Stimulated activated naive CD4-positive, alpha-beta T cell (primary cell): ENCODE measurements around the gene PLOD3.
A peak's percentile ranks its signal among the peaks of the same experiment; 100 is the strongest.
"Not testable (repeated sequence)": the region's sequence is repeated elsewhere in the genome, so short reads cannot be mapped to it uniquely, and the experiment has no call there.

Source experiments
- DNase-seq, 6 experiments: peaks; one replicate each; lab custom pipeline; 2025; lab: John Stamatoyannopoulos, UW

Gene PLOD3

GRCh38 chr7:101217388-101218235 lies at the start of gene PLOD3, which contains the start of gene ZNHIT1:
TSS of gene PLOD3 (minus strand) at chr7:101217581. CDS start at chr7:101217274, 307 bp downstream.
TSS of gene ZNHIT1 (plus strand) at chr7:101218165. CDS start at chr7:101218196, 31 bp downstream.
- peak; percentile 80 to 96 (median 95) for DNase-seq

GRCh38 chr7:101265622-101266516 lies 48.5 kb upstream of the PLOD3 start:
- DNase-seq = no peak

GRCh38 chr7:101264102-101264706 lies 46.8 kb upstream of the PLOD3 start:
- not testable (repeated sequence) for DNase-seq

GRCh38 chr7:101258243-101258731 lies 40.9 kb upstream of the PLOD3 start:
- DNase-seq = no peak

- DNase-seq = no peak
Measured at GRCh38 chr7:101255796-101256195, 38.4 kb upstream of the PLOD3 start.

GRCh38 chr7:101253199-101253598 lies 35.8 kb upstream of the PLOD3 start:
- not testable (repeated sequence) for DNase-seq

GRCh38 chr7:101251871-101252659 lies 34.7 kb upstream of the PLOD3 start:
- DNase-seq = peak; percentile 94 to 98 (median 96)

GRCh38 chr7:101250324-101250723 lies 32.9 kb upstream of the PLOD3 start:
- no peak for DNase-seq

- no peak for DNase-seq
Measured at GRCh38 chr7:101248276-101248675, 30.9 kb upstream of the PLOD3 start.

GRCh38 chr7:101245147-101245668 lies 27.8 kb upstream of the PLOD3 start:
- no peak for DNase-seq

- DNase-seq = peak; percentile 83 to 99 (median 94)
Measured at GRCh38 chr7:101244375-101245146, 27.2 kb upstream of the PLOD3 start, which contains the start of gene FIS1. TSS of gene FIS1 (minus strand) at chr7:101245081. CDS start at chr7:101245004, 77 bp downstream.

GRCh38 chr7:101243646-101244374 lies 26.4 kb upstream of the PLOD3 start:
- DNase-seq = peak in 3 of 6 experiments; percentile 3 to 46 (median 10)

GRCh38 chr7:101241443-101242349 lies 24.3 kb upstream of the PLOD3 start:
- DNase-seq = no peak

GRCh38 chr7:101241015-101241363 lies 23.6 kb upstream of the PLOD3 start:
- no peak for DNase-seq

GRCh38 chr7:101240226-101241014 lies 23.0 kb upstream of the PLOD3 start:
- no peak for DNase-seq

- DNase-seq = no peak
Measured at GRCh38 chr7:101239951-101240220, 22.5 kb upstream of the PLOD3 start.

- no peak for DNase-seq
Measured at GRCh38 chr7:101239191-101239950, 22.0 kb upstream of the PLOD3 start.
